SK-N-SH treated with all-trans-retinoic acid at 6 μM for 48 hours (cell line): ENCODE results near the gene CATSPER2.
"Not testable (repeated sequence)": the region's sequence is repeated elsewhere in the genome, so short reads cannot be mapped to it uniquely, and the experiment has no call there.

Experiments used
- ARNTL ChIP-seq: fragments of 450-650 bp; formaldehyde crosslinking; IDR thresholded peaks from 2 replicates; pipeline ENCODE4 v1.5.0; 2020; ENCODE audit warnings: low read depth, mild to moderate bottlenecking, moderate library complexity, borderline replicate concordance
- CSDC2 ChIP-seq: fragments of 250-450 bp; sonication (Bioruptor Pico); IDR thresholded peaks from 2 replicates; pipeline ENCODE4 v1.5.0; 2020; ENCODE audit warnings: mild to moderate bottlenecking, moderate library complexity
- ESRRG ChIP-seq: fragments of 250-450 bp; sonication (Bioruptor Pico); IDR thresholded peaks from 2 replicates; pipeline ENCODE4 v1.6.1; 2021; ENCODE audit warnings: mild to moderate bottlenecking
- OSR1 ChIP-seq: fragments of 250-450 bp; sonication (Bioruptor Pico); IDR thresholded peaks from 2 replicates; pipeline ENCODE4 v1.8.0; 2022; ENCODE audit warnings: moderate library complexity, mild to moderate bottlenecking, inconsistent platforms
- RARB ChIP-seq: fragments of 250-450 bp; sonication (Bioruptor Pico); IDR thresholded peaks from 2 replicates; pipeline ENCODE4 v1.8.0; 2021; ENCODE audit warnings: mild to moderate bottlenecking, moderate library complexity
- SNAI2 ChIP-seq: fragments of 250-450 bp; sonication (Bioruptor Pico); IDR thresholded peaks from 2 replicates; pipeline ENCODE4 v1.5.0; 2020; ENCODE audit warnings: mild to moderate bottlenecking, moderate library complexity
- TCF4 ChIP-seq: fragments of 250-450 bp; sonication (Bioruptor Pico); IDR thresholded peaks from 2 replicates; pipeline ENCODE4 v1.8.0; 2021; ENCODE audit warnings: mild to moderate bottlenecking, moderate library complexity, borderline replicate concordance
- ZC3H10 ChIP-seq: fragments of 250-450 bp; sonication (Bioruptor Pico); IDR thresholded peaks from 2 replicates; pipeline ENCODE4 v1.5.1; 2021; ENCODE audit warnings: mild to moderate bottlenecking, moderate library complexity
- ZFP3 ChIP-seq: fragments of 250-450 bp; sonication (Bioruptor Pico); IDR thresholded peaks from 2 replicates; pipeline ENCODE4 v1.5.0; 2020; ENCODE audit warnings: mild to moderate bottlenecking, moderate library complexity
- ZFP30 ChIP-seq: fragments of 450-650 bp; formaldehyde crosslinking; IDR thresholded peaks from 2 replicates; pipeline ENCODE4 v1.5.0; 2022; ENCODE audit warnings: mild to moderate bottlenecking, moderate library complexity
- ZNF565 ChIP-seq: fragments of 450-650 bp; formaldehyde crosslinking; conservative IDR thresholded peaks from 2 replicates; pipeline ENCODE4 v1.5.0; 2020; ENCODE audit warnings: low read depth, mild to moderate bottlenecking, moderate library complexity
- TF ChIP-seq, protein P1 (sequence below): fragments of 250-450 bp; sonication (Bioruptor Pico); IDR thresholded peaks from 2 replicates; pipeline ENCODE4 v1.8.0; 2020; ENCODE audit warnings: mild to moderate bottlenecking, moderate library complexity, borderline replicate concordance
- TF ChIP-seq, protein P2 (sequence below): fragments of 250-450 bp; sonication (Bioruptor Pico); IDR thresholded peaks from 2 replicates; pipeline ENCODE4 v1.5.1; 2020; ENCODE audit warnings: low read depth, mild to moderate bottlenecking, moderate library complexity
- TF ChIP-seq, protein P3 (sequence below): fragments of 250-450 bp; sonication (Bioruptor Pico); IDR thresholded peaks from 2 replicates; pipeline ENCODE4 v1.8.0; 2021; ENCODE audit warnings: low read depth, mild to moderate bottlenecking, moderate library complexity, borderline replicate concordance

DNA sequence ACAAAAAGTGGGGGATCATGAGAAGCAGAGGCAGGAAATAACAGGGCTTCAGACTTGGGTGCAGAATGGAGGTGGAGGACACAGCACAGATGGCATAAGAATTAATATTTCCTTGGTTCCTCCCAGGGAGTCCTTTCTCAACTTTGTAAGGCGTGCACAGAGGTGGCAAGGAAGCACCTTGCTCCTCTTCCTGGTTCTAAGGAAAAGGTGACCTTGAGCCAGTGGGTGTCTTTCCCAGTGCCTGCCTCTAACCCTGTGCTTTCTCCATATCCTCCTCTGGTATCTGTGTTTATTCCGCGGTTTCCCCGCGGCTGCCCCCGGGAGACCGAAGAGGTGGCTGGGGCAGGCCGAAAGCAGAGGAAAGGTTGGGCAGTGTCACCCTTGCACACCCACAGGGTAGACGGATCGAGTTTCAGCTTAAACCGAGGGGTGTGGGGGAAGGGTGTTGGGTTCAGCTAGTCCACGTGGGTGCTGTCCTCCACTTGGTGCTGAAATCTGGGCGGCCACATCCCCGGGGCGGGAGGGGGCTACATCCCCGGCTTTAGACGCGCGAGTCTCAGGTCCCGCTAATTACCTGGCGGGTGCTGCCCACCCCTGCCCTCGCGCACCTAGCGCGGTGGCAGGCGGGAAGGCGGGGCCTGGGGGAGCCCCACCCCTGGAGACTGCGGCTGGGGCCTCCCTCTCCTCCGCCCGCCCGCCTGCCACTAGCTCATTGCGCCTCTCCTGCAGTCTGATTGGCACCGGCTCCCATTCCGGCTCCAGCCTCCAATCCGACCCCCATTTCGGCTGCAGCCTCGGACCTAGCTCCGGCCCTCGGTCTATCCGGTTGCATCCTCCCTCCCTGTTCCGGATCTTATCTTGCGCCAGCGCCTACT, 44.7 kb upstream of the CATSPER2 start, which contains the start of gene CKMT1A:
- not testable (repeated sequence) for TF ChIP-seq ARNTL (CRISPR knock-in tag); ZNF565 (CRISPR knock-in tag); TCF4; ZFP3 (CRISPR knock-in tag); CSDC2 (CRISPR knock-in tag); ZC3H10; ZFP30 (CRISPR knock-in tag); SNAI2 (CRISPR knock-in tag); OSR1; ESRRG (CRISPR knock-in tag); RARB
- TF ChIP-seq, protein P1, sequence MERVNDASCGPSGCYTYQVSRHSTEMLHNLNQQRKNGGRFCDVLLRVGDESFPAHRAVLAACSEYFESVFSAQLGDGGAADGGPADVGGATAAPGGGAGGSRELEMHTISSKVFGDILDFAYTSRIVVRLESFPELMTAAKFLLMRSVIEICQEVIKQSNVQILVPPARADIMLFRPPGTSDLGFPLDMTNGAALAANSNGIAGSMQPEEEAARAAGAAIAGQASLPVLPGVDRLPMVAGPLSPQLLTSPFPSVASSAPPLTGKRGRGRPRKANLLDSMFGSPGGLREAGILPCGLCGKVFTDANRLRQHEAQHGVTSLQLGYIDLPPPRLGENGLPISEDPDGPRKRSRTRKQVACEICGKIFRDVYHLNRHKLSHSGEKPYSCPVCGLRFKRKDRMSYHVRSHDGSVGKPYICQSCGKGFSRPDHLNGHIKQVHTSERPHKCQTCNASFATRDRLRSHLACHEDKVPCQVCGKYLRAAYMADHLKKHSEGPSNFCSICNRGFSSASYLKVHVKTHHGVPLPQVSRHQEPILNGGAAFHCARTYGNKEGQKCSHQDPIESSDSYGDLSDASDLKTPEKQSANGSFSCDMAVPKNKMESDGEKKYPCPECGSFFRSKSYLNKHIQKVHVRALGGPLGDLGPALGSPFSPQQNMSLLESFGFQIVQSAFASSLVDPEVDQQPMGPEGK (CRISPR knock-in tag): not testable (repeated sequence)
- TF ChIP-seq, protein P2, sequence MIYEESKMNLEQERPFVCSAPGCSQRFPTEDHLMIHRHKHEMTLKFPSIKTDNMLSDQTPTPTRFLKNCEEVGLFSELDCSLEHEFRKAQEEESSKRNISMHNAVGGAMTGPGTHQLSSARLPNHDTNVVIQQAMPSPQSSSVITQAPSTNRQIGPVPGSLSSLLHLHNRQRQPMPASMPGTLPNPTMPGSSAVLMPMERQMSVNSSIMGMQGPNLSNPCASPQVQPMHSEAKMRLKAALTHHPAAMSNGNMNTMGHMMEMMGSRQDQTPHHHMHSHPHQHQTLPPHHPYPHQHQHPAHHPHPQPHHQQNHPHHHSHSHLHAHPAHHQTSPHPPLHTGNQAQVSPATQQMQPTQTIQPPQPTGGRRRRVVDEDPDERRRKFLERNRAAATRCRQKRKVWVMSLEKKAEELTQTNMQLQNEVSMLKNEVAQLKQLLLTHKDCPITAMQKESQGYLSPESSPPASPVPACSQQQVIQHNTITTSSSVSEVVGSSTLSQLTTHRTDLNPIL (CRISPR knock-in tag): not testable (repeated sequence)
- TF ChIP-seq, protein P3, sequence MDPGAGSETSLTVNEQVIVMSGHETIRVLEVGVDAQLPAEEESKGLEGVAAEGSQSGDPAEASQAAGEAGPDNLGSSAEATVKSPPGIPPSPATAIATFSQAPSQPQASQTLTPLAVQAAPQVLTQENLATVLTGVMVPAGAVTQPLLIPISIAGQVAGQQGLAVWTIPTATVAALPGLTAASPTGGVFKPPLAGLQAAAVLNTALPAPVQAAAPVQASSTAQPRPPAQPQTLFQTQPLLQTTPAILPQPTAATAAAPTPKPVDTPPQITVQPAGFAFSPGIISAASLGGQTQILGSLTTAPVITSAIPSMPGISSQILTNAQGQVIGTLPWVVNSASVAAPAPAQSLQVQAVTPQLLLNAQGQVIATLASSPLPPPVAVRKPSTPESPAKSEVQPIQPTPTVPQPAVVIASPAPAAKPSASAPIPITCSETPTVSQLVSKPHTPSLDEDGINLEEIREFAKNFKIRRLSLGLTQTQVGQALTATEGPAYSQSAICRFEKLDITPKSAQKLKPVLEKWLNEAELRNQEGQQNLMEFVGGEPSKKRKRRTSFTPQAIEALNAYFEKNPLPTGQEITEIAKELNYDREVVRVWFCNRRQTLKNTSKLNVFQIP: not testable (repeated sequence)
